ENCODE results near the gene GRIK3.

GRIK3 gene

GRCh38 chr1:36865602-36865900 lies 168.8 kb downstream of the GRIK3 start:
- no peak overlapping the region for H3K4me3 ChIP-seq (ENCODE audit: low read length)
- TF ChIP-seq CTCF (conservative IDR thresholded peaks at IDR 0.05; ENCODE audit: low read depth, low read length), result no peak
- DNase-seq (ENCODE audit: low read depth), result no peak

GRCh38 chr1:36864823-36865601 lies 169.3 kb downstream of the GRIK3 start:
- DNase-seq (ENCODE audit: low read depth), result no peak
- no peak overlapping the region for H3K4me3 ChIP-seq (ENCODE audit: low read length)
- TF ChIP-seq CTCF (conservative IDR thresholded peaks at IDR 0.05; ENCODE audit: low read depth, low read length), result no peak

- no peak overlapping the region for H3K4me3 ChIP-seq (ENCODE audit: low read length)
- peak; percentile 2 for TF ChIP-seq CTCF (conservative IDR thresholded peaks at IDR 0.05; ENCODE audit: low read depth, low read length)
- DNase-seq (ENCODE audit: low read depth), result no peak
Observed at GRCh38 chr1:36864182-36864822, 170.0 kb downstream of the GRIK3 start.

- H3K4me3 ChIP-seq (ENCODE audit: low read length), result no peak overlapping the region
- DNase-seq (ENCODE audit: low read depth), result no peak
- no peak for TF ChIP-seq CTCF (conservative IDR thresholded peaks at IDR 0.05; ENCODE audit: low read depth, low read length)
Observed at GRCh38 chr1:36863500-36863899, 170.8 kb downstream of the GRIK3 start.

GRCh38 chr1:36863061-36863460 lies 171.3 kb downstream of the GRIK3 start:
- TF ChIP-seq CTCF (conservative IDR thresholded peaks at IDR 0.05; ENCODE audit: low read depth, low read length), result no peak
- no peak overlapping the region for H3K4me3 ChIP-seq (ENCODE audit: low read length)
- no peak for DNase-seq (ENCODE audit: low read depth)

- DNase-seq (ENCODE audit: low read depth), result no peak
- no peak overlapping the region for H3K4me3 ChIP-seq (ENCODE audit: low read length)
- TF ChIP-seq CTCF (conservative IDR thresholded peaks at IDR 0.05; ENCODE audit: low read depth, low read length), result no peak
Observed at GRCh38 chr1:36861375-36861774, 172.9 kb downstream of the GRIK3 start.

- H3K4me3 ChIP-seq (ENCODE audit: low read length), result no peak overlapping the region
- TF ChIP-seq CTCF (conservative IDR thresholded peaks at IDR 0.05; ENCODE audit: low read depth, low read length), result no peak
- DNase-seq (ENCODE audit: low read depth), result no peak
Observed at GRCh38 chr1:36859926-36860325, 174.4 kb downstream of the GRIK3 start.

Measured in retinal pigment epithelial cell (primary cell).